Measurements from ENCODE around the gene RUFY2.

RUFY2 gene

DNA sequence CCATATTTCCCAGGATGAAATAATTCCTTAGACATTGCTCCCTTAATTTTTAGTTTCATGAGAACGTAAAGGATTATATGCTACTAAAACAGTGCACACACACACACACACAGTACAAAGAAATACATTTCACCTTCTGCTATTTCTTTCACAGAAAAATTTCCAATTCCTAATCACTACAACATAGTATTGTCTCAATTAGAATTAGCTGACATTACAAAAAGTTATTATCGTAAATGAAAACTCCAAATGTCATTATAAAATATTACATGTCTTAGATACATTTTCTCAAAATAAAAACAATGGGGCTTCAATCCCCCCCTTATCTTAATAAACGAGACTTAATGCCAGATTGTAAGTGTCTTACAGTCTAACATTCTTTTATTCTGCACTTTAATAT is 12.3 kb upstream of the RUFY2 start:
- ATAC-seq (ENCODE audit: low read depth) = no peak
- Histone ChIP-seq H3K4me1 (ENCODE audit: insufficient read depth, poor library complexity, severe bottlenecking) (no peaks in the 10 kb centered on the region), H3K9me3 (ENCODE audit: severe bottlenecking) (no peaks in the 10 kb centered on the region), H3K27me3 (ENCODE audit: insufficient read depth, poor library complexity, severe bottlenecking) (no peaks in the 10 kb centered on the region), H3K27ac (ENCODE audit: poor library complexity, severe bottlenecking) (no peak overlapping the region), H3K4me3 (ENCODE audit: severe bottlenecking) (no peak overlapping the region), H3K36me3 (ENCODE audit: low read depth) (peaks cover 60% of the 10 kb centered on the region)
- no peak for DNase-seq (ENCODE audit: low spot score)
- TF ChIP-seq, protein P1, sequence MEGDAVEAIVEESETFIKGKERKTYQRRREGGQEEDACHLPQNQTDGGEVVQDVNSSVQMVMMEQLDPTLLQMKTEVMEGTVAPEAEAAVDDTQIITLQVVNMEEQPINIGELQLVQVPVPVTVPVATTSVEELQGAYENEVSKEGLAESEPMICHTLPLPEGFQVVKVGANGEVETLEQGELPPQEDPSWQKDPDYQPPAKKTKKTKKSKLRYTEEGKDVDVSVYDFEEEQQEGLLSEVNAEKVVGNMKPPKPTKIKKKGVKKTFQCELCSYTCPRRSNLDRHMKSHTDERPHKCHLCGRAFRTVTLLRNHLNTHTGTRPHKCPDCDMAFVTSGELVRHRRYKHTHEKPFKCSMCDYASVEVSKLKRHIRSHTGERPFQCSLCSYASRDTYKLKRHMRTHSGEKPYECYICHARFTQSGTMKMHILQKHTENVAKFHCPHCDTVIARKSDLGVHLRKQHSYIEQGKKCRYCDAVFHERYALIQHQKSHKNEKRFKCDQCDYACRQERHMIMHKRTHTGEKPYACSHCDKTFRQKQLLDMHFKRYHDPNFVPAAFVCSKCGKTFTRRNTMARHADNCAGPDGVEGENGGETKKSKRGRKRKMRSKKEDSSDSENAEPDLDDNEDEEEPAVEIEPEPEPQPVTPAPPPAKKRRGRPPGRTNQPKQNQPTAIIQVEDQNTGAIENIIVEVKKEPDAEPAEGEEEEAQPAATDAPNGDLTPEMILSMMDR (IDR thresholded peaks at IDR 0.05; ENCODE audit: poor library complexity, severe bottlenecking) = no peak

DNA sequence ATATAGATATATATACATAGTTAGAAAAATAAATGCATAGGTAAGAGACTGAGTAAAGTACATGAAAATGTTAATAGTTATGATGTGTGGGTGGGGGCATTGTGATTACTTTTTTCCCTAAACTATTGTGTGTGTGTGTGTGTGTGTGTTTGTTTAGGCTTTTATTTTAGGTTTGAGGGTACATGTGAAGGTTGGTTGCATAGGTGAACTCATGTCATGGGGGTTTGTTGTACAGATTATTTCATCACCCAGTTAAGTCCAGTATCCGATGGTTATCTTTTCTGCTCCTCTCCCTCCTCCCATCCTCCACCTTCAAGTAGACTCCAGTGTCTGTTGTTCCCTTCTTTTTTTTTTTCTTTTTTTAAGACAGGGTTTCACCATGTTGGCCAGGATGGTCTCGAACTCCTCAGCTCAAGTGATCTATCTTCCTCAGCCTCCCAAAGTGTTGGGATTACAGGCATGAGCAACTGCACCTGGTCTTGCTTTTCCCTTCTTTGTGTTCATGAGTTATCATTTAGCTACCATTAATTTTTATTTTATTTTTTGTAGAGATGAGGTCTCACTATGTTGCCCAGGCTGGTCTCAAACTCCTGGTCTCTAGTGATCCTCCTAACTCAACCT is 1.9 kb upstream of the RUFY2 start:
- DNase-seq (ENCODE audit: low spot score) (no peak), ATAC-seq (ENCODE audit: low read depth) (no peak)
- peaks cover 6% of the 10 kb centered on the region for H3K4me1 ChIP-seq (ENCODE audit: insufficient read depth, poor library complexity, severe bottlenecking)
- no peak overlapping the region for H3K27ac ChIP-seq (ENCODE audit: poor library complexity, severe bottlenecking)
- peaks cover 7% of the 10 kb centered on the region for H3K36me3 ChIP-seq (ENCODE audit: low read depth)
- TF ChIP-seq, protein P1 (IDR thresholded peaks at IDR 0.05; ENCODE audit: poor library complexity, severe bottlenecking) = no peak
- H3K4me3 ChIP-seq (ENCODE audit: severe bottlenecking) = no peak overlapping the region
- no peaks in the 10 kb centered on the region for H3K9me3 ChIP-seq (ENCODE audit: severe bottlenecking)
- H3K27me3 ChIP-seq (ENCODE audit: insufficient read depth, poor library complexity, severe bottlenecking) = no peaks in the 10 kb centered on the region

DNA sequence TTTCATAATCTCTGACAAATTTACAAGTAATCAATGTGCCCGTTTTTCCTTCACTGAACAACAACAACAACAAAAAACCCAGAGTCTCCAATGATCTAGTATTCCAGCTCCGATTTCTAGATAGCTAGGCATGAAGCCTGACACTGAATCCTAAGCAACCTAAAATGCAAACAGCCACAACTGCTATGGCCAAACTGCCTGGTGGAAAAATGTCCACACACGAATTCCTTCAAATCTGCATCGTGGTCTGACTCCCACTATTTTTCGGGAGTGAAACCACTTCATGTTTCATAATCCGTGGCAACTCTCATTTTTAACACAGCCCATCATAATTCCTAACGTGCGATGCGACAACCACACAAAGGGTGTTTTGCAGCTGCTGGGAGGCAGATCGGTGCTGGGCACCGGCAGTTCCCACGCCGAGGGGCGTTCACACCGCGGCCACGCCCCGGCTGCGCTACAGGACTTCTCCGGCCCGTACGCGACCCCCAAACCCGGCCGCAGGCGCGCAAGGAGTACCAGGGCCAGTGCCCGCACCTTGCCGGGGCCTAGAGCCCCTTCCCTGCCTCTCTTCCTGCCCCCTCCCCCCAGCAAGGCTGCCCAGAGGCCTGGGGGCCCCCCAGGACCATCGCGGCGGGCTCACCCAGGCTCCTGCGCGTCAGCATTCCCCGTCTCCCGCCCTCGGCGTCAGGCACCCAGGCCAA is 814 bp downstream of the RUFY2 start:
- Histone ChIP-seq H3K4me3 (ENCODE audit: severe bottlenecking) (peak overlapping the region; percentile 81), H3K9me3 (ENCODE audit: severe bottlenecking) (no peaks in the 10 kb centered on the region), H3K27me3 (ENCODE audit: insufficient read depth, poor library complexity, severe bottlenecking) (no peaks in the 10 kb centered on the region), H3K4me1 (ENCODE audit: insufficient read depth, poor library complexity, severe bottlenecking) (peaks cover 6% of the 10 kb centered on the region), H3K36me3 (ENCODE audit: low read depth) (peaks cover 11% of the 10 kb centered on the region), H3K27ac (ENCODE audit: poor library complexity, severe bottlenecking) (peak overlapping the region; percentile 64)
- DNase-seq (ENCODE audit: low spot score) (peak; percentile 60), ATAC-seq (ENCODE audit: low read depth) (peak; percentile 50)
- TF ChIP-seq, protein P1 (IDR thresholded peaks at IDR 0.05; ENCODE audit: poor library complexity, severe bottlenecking) = no peak

DNA sequence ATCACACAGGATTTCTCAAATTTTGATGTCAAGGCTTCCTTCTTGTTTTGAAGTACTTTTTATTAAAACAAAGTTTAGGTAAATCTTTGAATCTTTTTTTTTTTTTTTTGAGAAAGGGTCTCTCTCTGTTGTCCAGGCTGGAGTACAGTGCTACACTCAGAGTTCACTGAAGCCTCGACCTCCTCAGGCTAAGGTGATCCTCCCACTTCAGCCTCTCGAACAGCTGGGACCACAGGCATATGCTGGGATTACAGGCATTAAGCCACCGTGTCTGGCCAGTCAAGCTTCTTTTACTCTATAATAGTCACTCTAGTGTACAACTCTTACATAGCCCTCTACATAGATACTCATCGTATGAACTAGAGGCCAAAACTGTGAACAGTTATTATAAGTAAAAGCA is 3.4 kb downstream of the RUFY2 start:
- Histone ChIP-seq H3K36me3 (ENCODE audit: low read depth) (peaks cover 31% of the 10 kb centered on the region), H3K4me3 (ENCODE audit: severe bottlenecking) (no peak overlapping the region), H3K27ac (ENCODE audit: poor library complexity, severe bottlenecking) (no peak overlapping the region), H3K9me3 (ENCODE audit: severe bottlenecking) (no peaks in the 10 kb centered on the region), H3K27me3 (ENCODE audit: insufficient read depth, poor library complexity, severe bottlenecking) (no peaks in the 10 kb centered on the region), H3K4me1 (ENCODE audit: insufficient read depth, poor library complexity, severe bottlenecking) (peaks cover 6% of the 10 kb centered on the region)
- TF ChIP-seq, protein P1 (IDR thresholded peaks at IDR 0.05; ENCODE audit: poor library complexity, severe bottlenecking) = no peak
- ATAC-seq (ENCODE audit: low read depth) (no peak), DNase-seq (ENCODE audit: low spot score) (no peak)

DNA sequence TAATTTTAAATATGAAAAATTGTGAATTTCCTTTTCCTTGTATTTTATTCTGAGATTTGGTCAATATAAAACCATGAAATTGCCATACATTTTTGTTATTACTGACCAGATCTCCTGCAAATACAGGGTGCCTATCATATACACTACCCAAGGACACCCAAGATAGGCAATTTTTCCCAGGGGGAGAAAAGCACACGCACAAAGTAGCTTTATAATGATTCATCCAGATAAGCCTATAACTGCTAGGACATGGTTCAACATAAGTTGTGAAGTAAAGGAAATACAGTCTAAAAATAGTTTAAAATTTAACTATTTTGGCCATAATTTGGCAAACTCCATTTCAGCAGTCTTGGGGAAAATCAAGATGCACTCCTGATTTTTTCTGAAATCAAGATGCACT is 4.8 kb downstream of the RUFY2 start:
- H3K9me3 ChIP-seq (ENCODE audit: severe bottlenecking) = no peaks in the 10 kb centered on the region
- H3K4me3 ChIP-seq (ENCODE audit: severe bottlenecking) = no peak overlapping the region
- ATAC-seq (ENCODE audit: low read depth) (no peak), DNase-seq (ENCODE audit: low spot score) (no peak)
- H3K36me3 ChIP-seq (ENCODE audit: low read depth) = peaks cover 37% of the 10 kb centered on the region
- H3K27ac ChIP-seq (ENCODE audit: poor library complexity, severe bottlenecking) = no peak overlapping the region
- TF ChIP-seq, protein P1 (IDR thresholded peaks at IDR 0.05; ENCODE audit: poor library complexity, severe bottlenecking) = no peak
- no peaks in the 10 kb centered on the region for H3K27me3 ChIP-seq (ENCODE audit: insufficient read depth, poor library complexity, severe bottlenecking)
- H3K4me1 ChIP-seq (ENCODE audit: insufficient read depth, poor library complexity, severe bottlenecking) = peaks cover 6% of the 10 kb centered on the region

Data from RWPE2 (cell line).